Mononuclear cell (primary cell): ENCODE measurements around the gene DLX2. TPM values are rescaled to one million over a fixed set of nuclear protein-coding genes. Genes with fewer than 3 reads are reported as not detected.
"Not testable (repeated sequence)": the region's sequence is repeated elsewhere in the genome, so short reads cannot be mapped to it uniquely, and the experiment has no call there.

Experiments used
- H3K27me3 ChIP-seq: 2 replicates; pipeline ENCODE4 v1.6.0; 2011; ENCODE audit warnings: low read length, control low read depth; ENCODE audit not compliant: insufficient read depth
- H3K4me1 ChIP-seq: 2 replicates; pipeline ENCODE4 v1.5.1; 2011; ENCODE audit warnings: mild to moderate bottlenecking, low read length, control low read depth; ENCODE audit not compliant: insufficient read depth
- H3K4me3 ChIP-seq: 2 replicates; pipeline ENCODE4 v1.5.1; 2011; ENCODE audit warnings: mild to moderate bottlenecking, low read length, moderate library complexity
- H3K9me3 ChIP-seq: 2 replicates; pipeline ENCODE4 v1.5.1; 2011; ENCODE audit warnings: low read depth, mild to moderate bottlenecking, control low read depth, low read length
- total RNA-seq: library from RNA; depleted of rRNA; stranded (reverse); fragments of >200 nt; gene quantifications from one replicate; pipeline ENCODE4 v1.2.3, GENCODE V29; 2012

The DLX2 gene
- total RNA-seq, 1 donor = not detected

GRCh38 chr2:172114176-172114575 is 11.5 kb upstream of the DLX2 start:
- H3K27me3 ChIP-seq = peaks cover 37% of the 10 kb centered on the region
- H3K9me3 ChIP-seq, H3K4me3 ChIP-seq, H3K4me1 ChIP-seq: not testable (repeated sequence)

- Histone ChIP-seq H3K4me3 (no peak overlapping the region), H3K9me3 (no peaks in the 10 kb centered on the region), H3K4me1 (peaks cover 5% of the 10 kb centered on the region), H3K27me3 (peaks cover 40% of the 10 kb centered on the region)
Observed at GRCh38 chr2:172113617-172114016, 10.9 kb upstream of the DLX2 start.

- H3K27me3 ChIP-seq = peaks cover 72% of the 10 kb centered on the region
- H3K4me1 ChIP-seq = peaks cover 33% of the 10 kb centered on the region
- no peak overlapping the region for H3K4me3 ChIP-seq
- no peaks in the 10 kb centered on the region for H3K9me3 ChIP-seq
Observed at GRCh38 chr2:172109988-172110811, 7.5 kb upstream of the DLX2 start.

- Histone ChIP-seq H3K4me1 (peaks cover 33% of the 10 kb centered on the region), H3K27me3 (peaks cover 79% of the 10 kb centered on the region), H3K9me3 (no peaks in the 10 kb centered on the region), H3K4me3 (no peak overlapping the region)
Observed at GRCh38 chr2:172109256-172109987, 6.7 kb upstream of the DLX2 start.

- Histone ChIP-seq H3K27me3 (peaks cover 82% of the 10 kb centered on the region), H3K9me3 (no peaks in the 10 kb centered on the region), H3K4me1 (peaks cover 37% of the 10 kb centered on the region), H3K4me3 (no peak overlapping the region)
Observed at GRCh38 chr2:172108587-172108930, 5.9 kb upstream of the DLX2 start.

GRCh38 chr2:172107690-172108586 is 5.2 kb upstream of the DLX2 start:
- H3K27me3 ChIP-seq = peaks cover 84% of the 10 kb centered on the region
- H3K9me3 ChIP-seq = no peaks in the 10 kb centered on the region
- no peak overlapping the region for H3K4me3 ChIP-seq
- H3K4me1 ChIP-seq = peaks cover 44% of the 10 kb centered on the region

GRCh38 chr2:172106108-172106961 is 3.6 kb upstream of the DLX2 start:
- Histone ChIP-seq H3K27me3 (peaks cover 88% of the 10 kb centered on the region), H3K9me3 (no peaks in the 10 kb centered on the region), H3K4me1 (peaks cover 59% of the 10 kb centered on the region), H3K4me3 (no peak overlapping the region)

GRCh38 chr2:172105471-172106107 is 2.9 kb upstream of the DLX2 start:
- H3K27me3 ChIP-seq = peaks cover 94% of the 10 kb centered on the region
- H3K4me1 ChIP-seq = peaks cover 66% of the 10 kb centered on the region
- no peak overlapping the region for H3K4me3 ChIP-seq
- no peaks in the 10 kb centered on the region for H3K9me3 ChIP-seq

GRCh38 chr2:172103471-172104272 is 972 bp upstream of the DLX2 start:
- H3K27me3 ChIP-seq = peaks cover 98% of the 10 kb centered on the region
- no peaks in the 10 kb centered on the region for H3K9me3 ChIP-seq
- peaks cover 77% of the 10 kb centered on the region for H3K4me1 ChIP-seq
- H3K4me3 ChIP-seq = no peak overlapping the region

GRCh38 chr2:172101821-172102390 is 794 bp downstream of the DLX2 start:
- H3K27me3 ChIP-seq = peaks cover 98% of the 10 kb centered on the region
- peaks cover 76% of the 10 kb centered on the region for H3K4me1 ChIP-seq
- no peaks in the 10 kb centered on the region for H3K9me3 ChIP-seq
- peak overlapping the region; percentile 36 for H3K4me3 ChIP-seq

GRCh38 chr2:172100935-172101820 is 1.5 kb downstream of the DLX2 start:
- Histone ChIP-seq H3K9me3 (no peaks in the 10 kb centered on the region), H3K27me3 (peaks cover 98% of the 10 kb centered on the region), H3K4me1 (peaks cover 76% of the 10 kb centered on the region), H3K4me3 (no peak overlapping the region)
